GM23248 (cell line): ENCODE results near the gene MAP3K6. TPM values are rescaled to one million over a fixed set of nuclear protein-coding genes. Genes with fewer than 3 reads are reported as not detected.

Experiments
- DNase-seq: peaks from one replicate; pipeline ENCODE4 v3.0.0-alpha.2; 2015
- H2AFZ ChIP-seq: fragments of 200-600 bp; sonication (generic); 2 replicates; pipeline ENCODE4 v1.6.1; 2016; ENCODE audit warnings: antibody characterized with exemption
- H3F3A ChIP-seq: fragments of 200-600 bp; sonication (generic); 2 replicates; pipeline ENCODE4 v1.6.1; 2016; ENCODE audit warnings: mild to moderate bottlenecking, antibody characterized with exemption, mixed run types; ENCODE audit not compliant: insufficient read depth
- H3K27ac ChIP-seq: fragments of 200-600 bp; sonication (generic); 2 replicates; pipeline ENCODE4 v1.5.1; 2016; ENCODE audit warnings: mild to moderate bottlenecking
- H3K27me3 ChIP-seq: fragments of 200-600 bp; sonication (generic); replicated peaks from 2 replicates; pipeline ENCODE4 v1.6.1; 2016; ENCODE audit warnings: mild to moderate bottlenecking; ENCODE audit not compliant: insufficient read depth
- H3K36me3 ChIP-seq: fragments of 200-600 bp; sonication (generic); 2 replicates; pipeline ENCODE4 v1.6.1; 2016; ENCODE audit warnings: low read depth, mild to moderate bottlenecking
- H3K4me1 ChIP-seq: fragments of 200-600 bp; sonication (generic); 2 replicates; pipeline ENCODE4 v1.6.1; 2016; ENCODE audit warnings: mild to moderate bottlenecking; ENCODE audit not compliant: insufficient read depth
- H3K4me2 ChIP-seq: fragments of 200-600 bp; sonication (generic); one replicate; pipeline ENCODE4 v1.6.1; 2016; ENCODE audit warnings: mild to moderate bottlenecking; ENCODE audit not compliant: unreplicated experiment
- H3K4me3 ChIP-seq: fragments of 200-600 bp; sonication (generic); 2 replicates; pipeline ENCODE4 v1.5.1; 2016; ENCODE audit warnings: mild to moderate bottlenecking
- H3K79me2 ChIP-seq: fragments of 200-600 bp; sonication (generic); 2 replicates; pipeline ENCODE4 v1.6.1; 2016; ENCODE audit warnings: mild to moderate bottlenecking; ENCODE audit not compliant: insufficient read depth
- H3K9ac ChIP-seq: fragments of 200-600 bp; sonication (generic); 2 replicates; pipeline ENCODE4 v1.6.1; 2016; ENCODE audit warnings: mild to moderate bottlenecking
- H3K9me2 ChIP-seq: fragments of 200-600 bp; sonication (generic); 2 replicates; pipeline ENCODE4 v1.6.1; 2016; ENCODE audit warnings: mixed run types, mild to moderate bottlenecking, moderate library complexity; ENCODE audit not compliant: insufficient read depth
- H3K9me3 ChIP-seq: fragments of 200-600 bp; sonication (generic); one replicate; pipeline ENCODE4 v1.6.1; 2017; ENCODE audit warnings: low read depth
- H4K20me1 ChIP-seq: fragments of 200-600 bp; sonication (generic); 2 replicates; pipeline ENCODE4 v1.6.0; 2016; ENCODE audit not compliant: insufficient read depth
- EZH2 ChIP-seq: fragments of 200-600 bp; sonication (generic); IDR thresholded peaks from 2 replicates; pipeline ENCODE4 v1.6.1; 2018; ENCODE audit warnings: antibody characterized with exemption, mild to moderate bottlenecking; ENCODE audit not compliant: insufficient read depth, poor library complexity, severe bottlenecking
- EZH2phosphoT487 ChIP-seq: fragments of 200-600 bp; sonication (generic); IDR thresholded peaks from 2 replicates; pipeline ENCODE4 v1.6.1; 2018; ENCODE audit warnings: antibody characterized with exemption, moderate library complexity, mild to moderate bottlenecking, low read depth; ENCODE audit not compliant: insufficient read depth
- WGBS, 2 experiments: methylation state at CpG; one replicate each; pipeline ENCODE4 v1.1.6; 2015 to 2017; ENCODE audit warnings: low lambda C conversion rate in 2 of 2, low coverage in 1 of 2; ENCODE audit errors: missing lambda C conversion rate in 2 of 2; 5-methylcytosine and 5-hydroxymethylcytosine counted together
- in situ Hi-C: fragments of 300-500 bp; cut with MboI; formaldehyde crosslinking; loops from 2 replicates; pipeline ENCODE4 v1.15.0; 2020
- polyA plus RNA-seq: library from polyadenylated mRNA; unstranded; fragments of >200 nt; fragmentation: Nextera tagmentation; extraction: Ambion mirVana; gene quantifications from 2 replicates; pipeline ENCODE4 v1.2.1, GENCODE V29; 2016
- small RNA-seq: library from RNA; depleted of rRNA; stranded (forward); fragments of <200 nt; gene quantifications from one replicate; pipeline ENCODE3, GENCODE V24; 2014; ENCODE audit warnings: low read depth, low replicate concordance
- total RNA-seq: library from RNA; depleted of rRNA; stranded (reverse); fragments of >200 nt; shearing (Covaris generic); gene quantifications from 2 replicates; pipeline ENCODE4 v1.2.3, GENCODE V29; 2014; rRNA removed

Gene MAP3K6
- total and polyA plus RNA-seq, 2 experiments from 2014 or later, result 13.7 to 40.3 TPM

DNA sequence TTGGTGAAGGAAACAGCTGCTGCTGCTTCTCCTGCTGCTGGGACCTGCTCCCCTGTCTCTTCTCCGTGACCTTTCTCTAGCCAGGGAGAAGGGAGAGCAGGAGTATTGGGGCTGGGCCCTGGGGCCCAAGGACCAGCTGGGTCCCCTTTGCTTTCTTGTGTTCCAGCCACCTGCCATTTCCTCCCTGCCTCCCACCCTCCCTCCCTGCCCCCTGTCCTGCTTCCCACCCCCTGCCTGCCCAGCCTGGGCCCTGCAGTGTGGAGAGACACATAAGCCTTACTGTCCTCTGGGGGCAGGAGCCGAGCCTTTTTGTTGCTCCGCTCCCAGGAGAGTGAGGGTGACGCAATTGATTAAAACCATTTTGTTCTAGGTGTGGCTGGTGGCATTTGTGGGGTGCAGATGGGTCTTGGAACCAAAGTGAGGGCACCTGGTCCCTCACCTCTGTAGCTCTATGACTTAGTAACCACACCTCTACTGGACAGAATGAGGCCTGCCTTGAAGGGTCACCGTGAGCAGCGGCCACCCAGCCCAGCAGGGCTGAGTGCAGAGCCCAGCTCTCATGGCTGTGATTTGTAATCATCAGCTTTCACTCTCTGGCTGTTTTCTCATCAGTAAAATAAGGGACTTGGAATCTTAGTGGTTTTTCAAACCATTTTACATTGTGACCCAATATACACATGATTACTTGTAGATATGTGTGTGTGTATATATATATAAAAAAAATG lies 58.7 kb downstream of the MAP3K6 start:
- H4K20me1 ChIP-seq, result no peaks in the 10 kb centered on the region
- no peaks in the 10 kb centered on the region for H3K9me3 ChIP-seq
- in situ Hi-C loops, result no loop called here
- 73 to 77% methylated on average over 6 of the region's 6 CpGs for WGBS, 2 experiments
- H3K4me2 ChIP-seq, result no peak overlapping the region
- no peak overlapping the region for H3K4me3 ChIP-seq
- no peak overlapping the region for H3K9ac ChIP-seq
- H3K4me1 ChIP-seq, result no peaks in the 10 kb centered on the region
- H3K27me3 ChIP-seq, result no peaks in the 10 kb centered on the region
- no peaks in the 10 kb centered on the region for H3K36me3 ChIP-seq
- no peak for DNase-seq
- no peak overlapping the region for H3K27ac ChIP-seq
- H3F3A ChIP-seq, result no peaks in the 10 kb centered on the region
- no peak overlapping the region for H2AFZ ChIP-seq
- TF ChIP-seq EZH2 (no peak), EZH2phosphoT487 (no peak)
- H3K9me2 ChIP-seq, result no peaks in the 10 kb centered on the region
- H3K79me2 ChIP-seq, result no peaks in the 10 kb centered on the region

DNA sequence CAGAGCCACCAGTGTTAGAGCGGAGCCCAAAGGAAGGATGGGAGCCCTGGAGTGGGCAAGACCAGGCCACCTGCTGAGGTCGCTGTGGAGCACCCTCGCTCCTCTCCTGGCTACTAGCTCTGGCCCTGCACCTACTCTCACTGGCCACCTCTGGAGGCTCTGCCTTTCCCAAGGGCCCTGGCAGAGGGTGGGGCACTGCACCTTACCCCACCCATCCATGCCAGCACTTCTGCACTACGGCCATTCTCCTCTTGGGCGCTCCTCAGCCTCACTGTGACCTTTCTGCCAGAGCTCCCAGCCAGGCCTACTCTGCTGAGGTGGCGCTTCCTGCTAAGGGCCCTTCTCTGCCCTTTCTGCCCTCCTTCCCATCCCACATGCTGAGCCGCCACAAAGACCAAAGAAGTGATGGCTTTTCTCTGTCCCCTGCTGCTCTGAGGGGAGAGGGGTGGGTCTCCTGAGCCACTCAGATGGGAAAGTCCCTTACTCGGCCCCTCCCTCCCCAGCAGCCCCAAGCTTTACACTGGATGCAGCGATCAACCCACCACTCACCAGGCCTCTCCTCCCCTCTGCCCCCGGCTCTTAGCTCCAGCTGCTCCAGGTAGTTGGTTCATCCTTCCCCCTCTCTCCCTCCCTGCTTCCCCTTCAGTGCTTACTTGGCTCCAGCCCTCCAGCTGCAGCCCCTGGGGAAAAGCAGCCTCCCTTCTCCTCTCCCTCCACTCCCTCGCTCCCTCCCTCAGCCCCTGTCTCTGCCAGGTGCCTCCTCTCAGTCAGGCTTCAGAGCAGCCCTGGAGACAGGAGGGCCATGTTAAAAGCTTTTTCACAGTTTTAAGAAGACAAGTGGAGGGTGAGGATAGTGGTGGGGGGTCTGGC lies 59.6 kb downstream of the MAP3K6 start:
- Histone ChIP-seq H3K9ac (no peak overlapping the region), H3K4me2 (no peak overlapping the region), H3K9me3 (no peaks in the 10 kb centered on the region), H3K4me1 (no peaks in the 10 kb centered on the region), H3F3A (no peaks in the 10 kb centered on the region), H3K79me2 (no peaks in the 10 kb centered on the region), H3K9me2 (no peaks in the 10 kb centered on the region), H3K27ac (no peak overlapping the region), H3K4me3 (no peak overlapping the region), H3K36me3 (peaks cover 4% of the 10 kb centered on the region; the same call in 1 of the 2 replicates), H4K20me1 (no peaks in the 10 kb centered on the region), H2AFZ (no peak overlapping the region), H3K27me3 (no peaks in the 10 kb centered on the region)
- WGBS, 2 experiments, result 80 to 81% methylated on average over 8 to 11 of the region's 11 CpGs
- TF ChIP-seq EZH2phosphoT487 (no peak), EZH2 (no peak)
- in situ Hi-C loops, result no loop called here
- no peak for DNase-seq

DNA sequence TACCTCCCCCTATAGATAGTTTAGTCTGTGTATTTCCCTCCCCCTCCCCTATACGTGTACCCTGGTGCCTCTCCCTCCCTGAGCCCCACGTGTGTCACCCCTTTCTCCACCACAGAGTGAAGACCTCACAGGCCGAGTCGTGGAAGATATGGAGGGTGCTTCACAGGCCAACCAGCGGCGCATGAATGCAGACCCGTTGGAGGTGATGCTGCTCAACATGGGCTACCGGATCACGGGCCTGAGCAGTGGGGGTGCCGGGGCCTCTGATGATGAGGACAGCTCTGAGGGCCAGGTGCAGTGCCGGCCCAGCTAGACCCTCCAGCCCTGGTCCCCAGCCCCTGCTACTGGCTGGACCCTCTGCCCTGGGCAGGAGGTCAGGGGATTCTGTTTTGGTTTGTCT lies 60.7 kb downstream of the MAP3K6 start:
- Histone ChIP-seq H3K9ac (no peak overlapping the region), H3K4me3 (no peak overlapping the region), H3K27ac (no peak overlapping the region), H3K27me3 (no peaks in the 10 kb centered on the region), H2AFZ (no peak overlapping the region), H3K4me2 (no peak overlapping the region), H3K79me2 (no peaks in the 10 kb centered on the region), H3K36me3 (peaks cover 6% of the 10 kb centered on the region; the same call in 1 of the 2 replicates), H3K4me1 (0 out of 2 replicates have a peak, but pooled peaks cover 1% of the 10 kb centered on the region), H3F3A (no peaks in the 10 kb centered on the region), H3K9me2 (no peaks in the 10 kb centered on the region), H3K9me3 (no peaks in the 10 kb centered on the region), H4K20me1 (no peaks in the 10 kb centered on the region)
- 81 to 83% methylated on average over 11 of the region's 11 CpGs for WGBS, 2 experiments
- no peak for DNase-seq
- in situ Hi-C loops, result no loop called here
- no peak for TF ChIP-seq EZH2phosphoT487
- no peak for TF ChIP-seq EZH2

Small RNA genes within 50 kb of the gene (small RNA-seq; reads per million reads assigned to genes)
- gene RNU6-48P, result not detected

Other genes starting within 250 kb of the MAP3K6 start
- gene SLC9A1, start 211.8 kb downstream of the MAP3K6 start, total RNA-seq, result 8.5 and 12.9 TPM in 2 replicates
- 20.0 and 23.7 TPM in 2 replicates for gene SLC9A1, start 211.8 kb downstream of the MAP3K6 start, polyA plus RNA-seq
- 23.9 and 24.0 TPM in 2 replicates for gene WDTC1, start 132.3 kb downstream of the MAP3K6 start, total RNA-seq
- 4.1 and 4.7 TPM in 2 replicates for gene WDTC1, start 132.3 kb downstream of the MAP3K6 start, polyA plus RNA-seq
- 46.7 and 53.0 TPM in 2 replicates for gene TMEM222, start 44.8 kb downstream of the MAP3K6 start, total RNA-seq
- 57.8 and 59.0 TPM in 2 replicates for gene TMEM222, start 44.8 kb downstream of the MAP3K6 start, polyA plus RNA-seq
- gene SYTL1, start 24.9 kb downstream of the MAP3K6 start, total RNA-seq, result not detected in 2 replicates
- gene SYTL1, start 24.9 kb downstream of the MAP3K6 start, polyA plus RNA-seq, result not detected in 2 replicates
- not detected in 2 replicates for gene FCN3, start 7.9 kb upstream of the MAP3K6 start, total RNA-seq
- gene FCN3, start 7.9 kb upstream of the MAP3K6 start, polyA plus RNA-seq, result not detected in 2 replicates
- not detected in 2 replicates for gene CD164L2, start 16.4 kb upstream of the MAP3K6 start, total RNA-seq
- not detected in 2 replicates for gene CD164L2, start 16.4 kb upstream of the MAP3K6 start, polyA plus RNA-seq
- 0.32 and 0.38 TPM in 2 replicates for gene GPR3, start 25.7 kb upstream of the MAP3K6 start, total RNA-seq
- 1.6 and 1.8 TPM in 2 replicates for gene GPR3, start 25.7 kb upstream of the MAP3K6 start, polyA plus RNA-seq
- gene WASF2, start 123.2 kb upstream of the MAP3K6 start, total RNA-seq, result 18.6 and 19.3 TPM in 2 replicates
- 117 and 118 TPM in 2 replicates for gene WASF2, start 123.2 kb upstream of the MAP3K6 start, polyA plus RNA-seq
- gene AHDC1, start 237.2 kb upstream of the MAP3K6 start, total RNA-seq, result 5.3 and 5.8 TPM in 2 replicates
- gene AHDC1, start 237.2 kb upstream of the MAP3K6 start, polyA plus RNA-seq, result 3.9 and 4.5 TPM in 2 replicates